Suprapubic skin (tissue), 4 donors: ENCODE results near the gene EGLN3.

ENCODE experiments used
- CTCF ChIP-seq, 2 donors: fragments of 200-600 bp in 1 of 2; fragments of 450-650 bp in 1 of 2; sonication (generic) in 1 of 2; IDR thresholded peaks; one replicate each; pipeline ENCODE4 v1.5.1; 2016 to 2019; ENCODE audit warnings: antibody characterized with exemption in 2 of 2, mild to moderate bottlenecking in 1 of 2, moderate library complexity in 1 of 2
- EP300 ChIP-seq: sonication (generic); formaldehyde crosslinking; IDR thresholded peaks from one replicate; pipeline ENCODE4 v1.6.1; 2017; ENCODE audit warnings: antibody characterized with exemption
- POLR2A ChIP-seq, 2 donors: fragments of 450-650 bp; IDR thresholded peaks; one replicate each; pipeline ENCODE4 v1.6.1; 2017; ENCODE audit warnings: antibody characterized with exemption in 2 of 2, mild to moderate bottlenecking in 2 of 2, moderate library complexity in 2 of 2
- POLR2AphosphoS5 ChIP-seq, 3 donors: sonication (generic); formaldehyde crosslinking; IDR thresholded peaks; one replicate each; pipeline ENCODE4 v1.6.1; 2017; ENCODE audit warnings: antibody characterized with exemption in 3 of 3

GRCh38 chr14:33957299-33957698 lies 6.4 kb upstream of the EGLN3 start:
- TF ChIP-seq CTCF (IDR thresholded peaks at IDR 0.05), result no peak
- TF ChIP-seq POLR2AphosphoS5 (IDR thresholded peaks at IDR 0.05), result no peak
- no peak for TF ChIP-seq POLR2A (IDR thresholded peaks at IDR 0.05)
- no peak for TF ChIP-seq EP300
